ENCODE data around the gene COQ2.

DNA sequence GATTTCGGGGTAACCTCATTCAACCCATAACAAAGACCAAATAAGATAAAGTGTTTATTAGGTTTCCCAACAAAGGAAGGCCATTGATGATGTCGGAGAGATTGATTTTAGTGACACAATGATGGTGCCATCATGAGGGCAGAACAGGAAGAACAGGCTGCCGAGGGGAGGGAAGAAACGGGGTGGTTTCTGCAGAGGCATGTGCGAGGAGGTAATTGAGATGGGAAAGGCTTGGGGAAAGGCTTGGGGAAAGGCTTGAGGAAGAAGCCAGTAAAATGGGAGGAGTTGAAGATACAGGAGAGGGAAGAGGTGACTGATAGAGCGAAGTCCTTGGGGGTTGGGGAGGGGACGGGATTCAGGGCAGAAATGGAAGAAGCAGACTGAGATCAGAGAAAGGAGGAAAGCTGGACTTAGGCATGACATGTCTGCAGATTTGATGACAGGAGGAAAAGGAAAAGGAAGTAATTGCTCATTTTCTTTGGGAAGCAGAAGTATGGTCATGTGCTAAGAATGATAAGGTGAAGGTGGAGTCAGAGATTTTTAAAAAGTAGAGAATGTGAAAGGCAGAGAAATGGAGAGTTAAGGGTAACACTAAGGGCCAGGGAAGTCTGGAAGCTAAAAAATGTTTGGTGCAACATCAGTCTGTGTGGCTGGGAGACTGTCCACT, 44.1 kb upstream of the COQ2 start:
- TF ChIP-seq, protein P1, sequence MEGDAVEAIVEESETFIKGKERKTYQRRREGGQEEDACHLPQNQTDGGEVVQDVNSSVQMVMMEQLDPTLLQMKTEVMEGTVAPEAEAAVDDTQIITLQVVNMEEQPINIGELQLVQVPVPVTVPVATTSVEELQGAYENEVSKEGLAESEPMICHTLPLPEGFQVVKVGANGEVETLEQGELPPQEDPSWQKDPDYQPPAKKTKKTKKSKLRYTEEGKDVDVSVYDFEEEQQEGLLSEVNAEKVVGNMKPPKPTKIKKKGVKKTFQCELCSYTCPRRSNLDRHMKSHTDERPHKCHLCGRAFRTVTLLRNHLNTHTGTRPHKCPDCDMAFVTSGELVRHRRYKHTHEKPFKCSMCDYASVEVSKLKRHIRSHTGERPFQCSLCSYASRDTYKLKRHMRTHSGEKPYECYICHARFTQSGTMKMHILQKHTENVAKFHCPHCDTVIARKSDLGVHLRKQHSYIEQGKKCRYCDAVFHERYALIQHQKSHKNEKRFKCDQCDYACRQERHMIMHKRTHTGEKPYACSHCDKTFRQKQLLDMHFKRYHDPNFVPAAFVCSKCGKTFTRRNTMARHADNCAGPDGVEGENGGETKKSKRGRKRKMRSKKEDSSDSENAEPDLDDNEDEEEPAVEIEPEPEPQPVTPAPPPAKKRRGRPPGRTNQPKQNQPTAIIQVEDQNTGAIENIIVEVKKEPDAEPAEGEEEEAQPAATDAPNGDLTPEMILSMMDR (IDR thresholded peaks at IDR 0.05) = no peak
- TF ChIP-seq POLR2A (IDR thresholded peaks at IDR 0.05) = no peak

All from heart left ventricle (tissue), 13 donors.